GM18498 (cell line): ENCODE results near the gene TEDC2.
"Not testable (repeated sequence)": the region's sequence is repeated elsewhere in the genome, so short reads cannot be mapped to it uniquely, and the experiment has no call there.

ENCODE experiments used
- ATAC-seq: cut with Tn5 transposase; IDR thresholded peaks from one replicate; pipeline ENCODE4 v1.9.1; 2021; ENCODE audit warnings: mild to moderate bottlenecking, moderate library complexity; ENCODE audit not compliant: unreplicated experiment

Gene TEDC2

GRCh38 chr16:2437032-2437790, 22.7 kb upstream of the TEDC2 start:
- ATAC-seq: no peak

- ATAC-seq: no peak
These were observed 21.8 kb upstream of the TEDC2 start for GRCh38 chr16:2438121-2438520.

- no peak for ATAC-seq
These were observed 20.3 kb upstream of the TEDC2 start for GRCh38 chr16:2439598-2439997.

GRCh38 chr16:2441143-2441804, 18.6 kb upstream of the TEDC2 start:
- not testable (repeated sequence) for ATAC-seq

GRCh38 chr16:2443555-2443954, 16.4 kb upstream of the TEDC2 start:
- ATAC-seq: no peak

GRCh38 chr16:2447920-2448583, 11.9 kb upstream of the TEDC2 start:
- ATAC-seq: no peak

- ATAC-seq: no peak
These were observed 10.8 kb upstream of the TEDC2 start for GRCh38 chr16:2449118-2449517.

- no peak for ATAC-seq
These were observed 9.4 kb upstream of the TEDC2 start for GRCh38 chr16:2450535-2450934.

GRCh38 chr16:2450975-2451381, 8.9 kb upstream of the TEDC2 start:
- ATAC-seq: no peak

GRCh38 chr16:2451851-2452320, 8.0 kb upstream of the TEDC2 start:
- no peak for ATAC-seq

GRCh38 chr16:2452650-2453049, 7.3 kb upstream of the TEDC2 start:
- ATAC-seq: no peak

GRCh38 chr16:2455081-2455845, 4.6 kb upstream of the TEDC2 start:
- no peak for ATAC-seq

- no peak for ATAC-seq
These were observed 3.3 kb upstream of the TEDC2 start for GRCh38 chr16:2456551-2457153.

GRCh38 chr16:2457267-2457666, 2.6 kb upstream of the TEDC2 start:
- no peak for ATAC-seq

- no peak for ATAC-seq
These were observed 2.0 kb upstream of the TEDC2 start for GRCh38 chr16:2457946-2458345.

- ATAC-seq: no peak
These were observed 842 bp upstream of the TEDC2 start for GRCh38 chr16:2458887-2459646.

GRCh38 chr16:2460391-2460713, 443 bp downstream of the TEDC2 start:
- ATAC-seq: no peak

- ATAC-seq: no peak
These were observed 1.0 kb downstream of the TEDC2 start for GRCh38 chr16:2460916-2461315.

- ATAC-seq: no peak
These were observed 2.3 kb downstream of the TEDC2 start for GRCh38 chr16:2462031-2462866.
